NCI-H226 (cell line): ENCODE results near the gene SMIM24.

Experiments used
- DNase-seq: peaks from one replicate; pipeline ENCODE4 v3.0.0-alpha.2; 2015

The SMIM24 gene

GRCh38 chr19:3470500-3471128, 9.7 kb downstream of the SMIM24 start:
- DNase-seq: no peak

DNA sequence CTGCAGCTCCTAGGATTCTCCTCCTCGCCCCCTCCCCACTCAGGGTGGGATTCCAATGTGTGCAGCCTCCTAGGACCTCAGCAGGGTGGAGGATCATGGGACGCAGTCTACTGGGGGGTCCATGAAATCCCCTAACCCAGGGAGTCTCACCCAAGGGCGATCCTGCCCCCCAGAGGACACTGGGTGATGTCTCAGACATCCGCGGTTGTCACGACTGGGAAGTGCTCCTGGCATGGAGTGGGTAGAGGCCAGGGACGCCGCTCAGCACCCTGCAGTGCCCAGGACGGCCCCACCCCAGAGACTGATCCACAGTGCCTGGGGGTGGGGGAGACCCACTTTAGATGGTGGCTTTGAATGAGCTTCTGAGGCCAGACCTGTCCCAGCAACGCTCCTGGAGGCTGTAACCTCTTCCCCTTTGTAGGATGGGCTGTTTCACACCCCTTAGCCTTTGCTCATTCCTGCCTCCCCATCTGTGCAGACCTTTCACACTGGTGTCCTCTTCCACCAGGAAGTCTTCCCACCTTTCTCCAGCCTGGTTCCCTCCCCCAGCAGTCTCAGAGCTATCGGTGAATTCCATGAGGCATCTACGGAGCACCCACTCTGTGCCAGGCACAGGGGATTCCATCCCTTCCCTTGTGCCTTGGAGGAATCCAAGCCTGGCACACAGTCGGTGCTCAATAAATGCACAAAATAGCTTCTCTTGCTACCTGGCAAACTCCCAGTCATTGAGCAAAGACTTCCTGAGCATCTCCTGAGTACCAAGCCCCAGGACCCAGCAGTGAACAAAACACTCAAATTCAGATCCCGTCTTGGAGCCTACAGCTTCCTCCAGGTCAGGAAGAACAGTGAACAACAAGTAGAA, 10.5 kb downstream of the SMIM24 start:
- no peak for DNase-seq

DNA sequence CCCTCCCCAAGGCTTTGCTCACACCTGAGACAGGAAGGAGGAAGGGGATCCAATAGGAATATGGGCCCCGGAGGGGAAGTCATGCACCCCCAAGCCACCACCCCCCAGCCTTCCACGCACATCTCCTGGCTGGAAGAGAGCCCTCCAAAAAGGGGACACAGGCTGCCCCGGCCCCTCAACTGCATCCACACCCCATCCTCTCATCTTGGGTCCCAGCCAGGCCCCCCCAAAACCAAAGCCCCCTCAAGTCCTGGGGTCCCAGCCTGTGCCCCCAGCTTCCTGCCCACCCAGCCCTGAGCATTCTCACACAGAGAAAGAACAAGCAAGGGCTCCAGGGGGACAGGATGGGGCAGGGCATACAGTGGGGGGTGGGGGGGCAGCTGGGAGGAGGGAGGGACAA, 12.1 kb downstream of the SMIM24 start:
- DNase-seq: no peak

- no peak for DNase-seq
Observed at GRCh38 chr19:3467437-3468198, 12.7 kb downstream of the SMIM24 start.

DNA sequence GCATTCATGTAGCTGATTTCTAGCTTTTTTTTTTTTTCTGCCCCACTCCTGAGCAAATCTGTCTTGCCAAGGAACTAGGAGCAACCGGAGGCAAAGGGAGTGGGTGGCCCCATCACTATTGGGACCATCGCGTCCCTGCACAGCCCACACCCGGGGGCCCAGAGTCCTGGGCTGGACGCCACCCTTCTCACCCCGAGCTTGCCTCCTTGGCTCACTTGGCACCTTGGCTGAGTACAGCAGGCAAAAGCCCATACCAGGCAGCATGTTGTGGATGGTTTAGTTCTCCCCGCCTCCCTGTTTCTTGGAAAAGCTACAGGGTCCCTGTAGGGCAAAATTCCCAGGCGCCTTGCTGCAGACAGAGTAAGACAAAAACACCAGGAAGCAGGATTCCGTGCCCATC, 13.7 kb downstream of the SMIM24 start:
- DNase-seq: no peak

GRCh38 chr19:3465552-3465951, 14.8 kb downstream of the SMIM24 start:
- no peak for DNase-seq

GRCh38 chr19:3464587-3465235, 15.6 kb downstream of the SMIM24 start:
- DNase-seq: no peak

GRCh38 chr19:3463714-3464586, 16.4 kb downstream of the SMIM24 start:
- DNase-seq: no peak

- DNase-seq: no peak
Observed at GRCh38 chr19:3462991-3463713, 17.2 kb downstream of the SMIM24 start.

DNA sequence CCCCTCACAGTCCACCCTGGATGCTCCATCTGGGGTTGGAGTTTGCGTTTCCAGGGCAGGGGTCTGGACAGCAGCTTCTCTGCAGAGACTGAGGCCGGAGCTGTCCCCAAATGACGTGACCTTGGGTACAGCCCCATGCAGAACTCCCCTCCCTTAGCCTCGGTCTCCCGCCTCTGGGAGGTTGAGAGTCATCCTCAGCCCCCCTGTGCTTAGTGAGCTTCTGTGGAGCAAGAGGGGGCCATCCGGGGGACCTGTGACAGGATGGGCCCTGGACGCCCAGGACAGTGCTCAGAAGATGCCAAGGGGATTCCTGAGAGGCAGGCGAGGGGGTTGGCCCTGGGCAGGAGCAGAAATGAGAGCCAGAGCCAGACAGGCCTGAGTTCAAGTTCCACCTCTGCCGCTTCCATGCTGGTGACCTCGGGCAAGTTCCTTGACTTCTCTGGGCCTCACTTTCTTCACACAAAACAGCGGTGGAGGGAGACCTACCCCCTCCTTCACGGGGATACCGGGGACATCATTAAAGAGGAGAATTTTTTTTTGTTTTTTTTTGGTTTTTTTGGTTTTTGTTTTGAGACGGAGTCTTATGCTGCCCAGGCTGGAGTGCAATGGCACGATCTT, 20.3 kb downstream of the SMIM24 start:
- no peak for DNase-seq

- peak; percentile 66 for DNase-seq
Observed at GRCh38 chr19:3459089-3459881, 21.0 kb downstream of the SMIM24 start.

- DNase-seq: no peak
Observed at GRCh38 chr19:3458229-3459088, 21.9 kb downstream of the SMIM24 start.

GRCh38 chr19:3457528-3458228, 22.6 kb downstream of the SMIM24 start:
- DNase-seq: no peak

DNA sequence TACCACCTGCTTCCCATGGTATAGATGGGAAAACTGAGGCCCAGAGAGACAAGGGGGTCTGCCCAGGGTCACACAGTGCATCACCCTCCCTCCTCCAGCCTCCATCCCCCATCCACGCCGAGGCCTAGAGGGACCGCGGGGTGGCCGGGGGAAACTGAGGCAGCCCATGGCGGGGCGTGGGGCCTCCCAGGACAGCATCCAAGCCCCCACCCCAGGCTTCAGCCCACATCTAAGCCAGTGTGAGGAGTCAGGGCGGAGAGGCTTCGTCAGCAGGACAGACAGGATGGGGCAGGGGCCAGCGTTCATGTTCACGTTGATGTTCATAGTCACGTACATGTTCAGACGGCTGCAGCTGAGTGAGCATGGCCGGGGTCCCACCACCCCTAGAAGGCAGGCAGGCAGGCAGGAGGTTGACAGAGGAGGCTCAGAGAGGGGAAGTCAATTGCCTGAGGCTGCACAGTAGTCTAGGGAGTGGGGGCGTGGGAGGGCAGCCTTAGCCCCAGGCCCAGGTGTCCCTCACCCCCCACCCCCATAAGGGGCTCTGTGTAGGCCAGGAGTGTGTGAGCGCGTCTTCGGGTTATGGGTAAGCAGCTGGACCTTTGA, 23.3 kb downstream of the SMIM24 start:
- DNase-seq: no peak

GRCh38 chr19:3455960-3456601, 24.2 kb downstream of the SMIM24 start:
- no peak for DNase-seq

DNA sequence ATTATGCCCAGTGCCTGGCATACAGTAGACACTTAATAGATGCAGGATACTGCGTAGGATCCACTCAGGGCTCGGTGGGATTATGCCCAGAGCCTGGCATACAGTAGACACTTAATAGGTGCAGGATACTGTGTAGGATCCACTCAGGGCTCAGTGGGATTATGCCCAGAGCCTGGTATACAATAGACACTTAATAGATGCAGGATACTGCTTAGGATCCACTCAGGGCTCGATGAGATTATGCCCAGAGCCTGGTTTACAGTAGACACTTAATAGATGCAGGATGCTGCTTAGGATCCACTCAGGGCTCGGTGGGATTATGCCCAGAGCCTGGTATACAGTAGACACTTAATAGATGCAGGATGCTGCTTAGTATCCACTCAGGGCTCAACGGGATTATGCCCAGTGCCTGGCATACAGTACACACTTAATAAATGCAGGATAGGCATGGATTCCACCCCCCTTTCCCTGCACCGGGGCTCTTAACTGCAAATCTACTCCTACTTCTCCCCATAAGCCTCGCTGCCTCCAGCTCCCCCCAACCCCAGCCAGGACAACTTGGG, 24.9 kb downstream of the SMIM24 start:
- DNase-seq: no peak
